HG02610 (cell line): ENCODE data around the gene P3H2.

Experiments used
- ATAC-seq: cut with Tn5 transposase; IDR thresholded peaks from one replicate; pipeline ENCODE4 v1.9.1; 2021; ENCODE audit warnings: mild to moderate bottlenecking, moderate library complexity; ENCODE audit not compliant: unreplicated experiment

The P3H2 gene

DNA sequence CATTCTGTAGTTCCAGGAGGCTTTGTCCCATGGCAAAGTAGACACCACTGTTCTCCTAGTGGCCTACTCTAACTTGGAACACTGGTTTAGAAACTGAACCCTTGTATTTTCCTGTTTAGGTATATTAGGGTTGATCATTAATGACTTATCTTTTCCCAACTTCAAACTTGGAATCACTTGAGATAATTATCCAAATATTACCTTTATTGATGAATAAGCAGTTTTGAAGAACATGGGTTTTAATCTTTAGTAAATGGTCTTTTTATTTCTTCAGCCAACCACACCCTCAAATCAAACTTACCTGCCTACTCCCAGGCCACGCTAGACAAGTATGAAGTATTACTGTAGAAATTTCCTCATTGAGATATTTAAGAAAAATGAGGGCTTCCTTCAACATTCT, 6.5 kb upstream of the P3H2 start:
- ATAC-seq: no peak

DNA sequence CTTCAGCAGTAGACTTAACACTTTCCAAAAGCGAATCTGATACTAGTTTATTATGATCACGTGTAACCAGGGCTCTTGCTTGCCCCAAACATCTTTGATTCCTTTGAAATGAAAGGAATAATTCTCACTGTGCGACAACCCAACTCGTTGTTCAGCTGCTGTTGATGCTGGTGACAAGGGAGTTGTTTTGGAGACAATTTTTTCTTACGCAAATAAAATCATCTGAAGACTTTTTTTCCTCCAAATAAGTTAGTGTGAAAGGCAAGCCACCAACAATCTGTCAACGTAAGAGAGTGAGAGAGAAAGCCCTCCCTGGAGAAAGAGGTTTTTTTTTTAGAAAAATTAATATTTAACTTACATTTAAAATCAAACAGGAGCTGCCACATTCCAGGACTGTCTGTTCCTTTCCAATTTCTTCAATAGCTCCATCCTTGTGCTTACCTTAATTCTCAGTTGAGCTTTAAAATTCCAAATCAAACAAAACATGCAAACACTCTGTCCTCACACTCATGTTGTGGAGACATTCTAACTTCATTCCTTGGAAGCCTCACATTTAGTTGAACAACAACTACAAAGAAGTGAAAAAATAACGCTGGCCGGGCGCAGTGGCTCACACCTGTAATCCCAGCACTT, 4.9 kb upstream of the P3H2 start:
- no peak for ATAC-seq

DNA sequence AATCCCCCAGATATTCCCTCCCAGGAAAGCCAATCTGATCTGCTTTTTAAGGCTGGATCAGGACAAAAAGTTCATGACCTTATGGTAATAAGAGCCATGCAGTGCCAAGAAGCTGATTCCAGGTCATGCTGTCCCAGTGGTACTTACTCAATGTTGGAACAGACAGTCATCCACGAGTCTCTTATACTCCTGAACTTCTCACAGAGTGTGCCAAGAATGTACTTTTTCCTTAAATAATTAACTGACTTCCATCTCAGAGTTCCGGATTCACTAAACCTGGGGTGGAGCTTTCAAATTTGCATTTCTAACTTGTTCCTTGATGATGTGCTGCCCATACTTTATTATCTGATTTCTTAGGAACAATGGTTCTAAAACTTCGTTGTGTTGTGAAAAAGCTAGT, 3.4 kb upstream of the P3H2 start:
- ATAC-seq: no peak

DNA sequence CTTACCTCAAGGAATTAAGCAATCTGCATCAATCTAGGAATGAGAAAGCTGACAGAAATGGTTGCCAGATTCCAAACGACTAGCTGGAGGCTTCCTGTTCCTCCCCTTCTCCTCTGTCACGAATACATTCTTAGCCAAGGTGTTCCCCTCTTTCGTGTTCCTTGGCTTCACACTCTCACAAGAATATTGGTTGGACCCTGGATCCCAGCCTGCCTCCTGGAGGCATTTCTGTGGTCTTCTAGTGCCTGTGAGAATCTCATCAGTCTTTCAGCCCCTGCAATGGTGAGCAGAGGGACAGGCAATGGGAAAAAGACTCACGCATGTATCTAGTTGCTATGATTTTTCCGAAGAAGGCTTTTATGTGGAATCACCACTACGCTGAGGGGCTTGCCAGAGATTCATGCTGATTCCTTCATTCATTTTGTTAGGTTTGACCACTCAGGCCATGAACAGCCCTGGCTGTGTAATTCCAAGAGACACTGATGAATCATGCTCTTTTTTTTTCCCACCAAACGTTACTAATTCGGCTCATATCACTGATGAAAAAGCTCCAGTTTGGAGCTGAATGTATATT, 1.6 kb upstream of the P3H2 start:
- ATAC-seq: no peak

DNA sequence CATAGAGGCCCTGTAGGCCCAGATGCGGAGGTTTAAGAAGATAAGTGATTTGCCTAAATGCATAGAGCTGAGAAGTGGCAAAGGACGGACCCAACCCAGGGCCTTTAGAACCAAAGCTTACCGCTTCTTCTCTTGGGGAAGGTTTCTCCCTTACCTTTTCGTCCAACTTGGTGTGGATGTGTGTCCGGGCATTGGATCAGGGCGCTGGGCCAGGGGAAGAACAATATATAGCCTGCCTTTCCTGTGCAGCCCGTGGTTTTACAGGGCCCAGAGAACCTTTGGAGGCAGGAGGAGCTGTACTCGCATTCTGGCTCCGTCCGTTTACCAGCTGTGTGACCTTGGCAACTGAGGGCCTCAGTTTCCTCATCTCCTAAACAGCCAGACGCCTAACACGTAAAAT, 686 bp upstream of the P3H2 start:
- no peak for ATAC-seq

DNA sequence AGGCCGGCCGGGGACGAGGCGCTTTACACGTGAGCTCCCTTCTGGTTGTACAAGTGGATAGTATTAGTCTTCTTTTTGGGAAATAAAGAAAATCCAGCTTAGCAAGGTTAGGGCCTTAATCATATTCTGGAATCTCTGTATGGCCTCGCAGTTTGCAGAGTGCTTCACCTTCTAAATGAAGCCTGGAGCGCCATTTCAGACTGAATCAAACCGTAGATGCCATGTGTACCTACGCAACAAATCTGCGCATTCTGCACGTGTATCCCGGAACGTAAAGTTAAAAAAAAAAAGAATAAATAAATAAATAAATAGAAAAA, 322 bp upstream of the P3H2 start:
- ATAC-seq: no peak

DNA sequence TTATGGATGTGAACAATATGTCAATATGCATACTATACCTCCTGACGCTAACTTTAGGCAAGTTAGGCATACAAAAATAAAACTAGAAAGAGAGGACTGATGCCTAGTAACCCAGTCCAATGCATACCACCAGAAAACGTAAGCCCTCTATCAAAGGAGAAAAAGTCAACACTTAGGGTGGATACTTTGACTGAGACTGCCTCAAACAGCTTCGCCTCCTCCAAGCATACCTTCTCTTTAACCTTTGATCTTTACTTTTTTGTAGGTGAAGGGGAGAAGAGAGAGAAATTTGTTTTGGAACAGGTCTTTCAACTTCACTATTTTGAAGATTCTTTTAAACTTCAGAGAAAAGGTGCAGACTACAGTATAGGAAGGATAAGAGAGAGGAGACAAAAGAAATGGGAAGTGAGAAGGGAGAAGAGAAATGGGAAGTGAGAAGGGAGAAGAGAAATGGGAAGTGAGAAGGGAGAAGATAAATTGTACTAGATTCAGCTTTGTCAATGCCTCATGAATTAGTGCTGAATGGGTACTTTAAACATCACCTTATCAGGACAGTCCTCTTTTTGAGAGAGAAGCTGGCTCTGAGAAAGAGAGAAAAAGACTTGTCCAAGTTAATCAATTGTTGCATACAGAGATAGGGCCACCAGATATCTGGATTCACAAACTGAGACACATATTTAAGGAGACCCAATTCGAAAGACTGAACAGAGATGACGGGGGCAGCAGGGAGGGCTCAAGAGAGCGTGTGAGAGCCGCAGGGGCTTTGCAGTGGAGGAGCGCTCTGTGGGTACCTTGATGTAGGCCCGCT, 1.0 kb downstream of the P3H2 start:
- peak; percentile 18 for ATAC-seq

DNA sequence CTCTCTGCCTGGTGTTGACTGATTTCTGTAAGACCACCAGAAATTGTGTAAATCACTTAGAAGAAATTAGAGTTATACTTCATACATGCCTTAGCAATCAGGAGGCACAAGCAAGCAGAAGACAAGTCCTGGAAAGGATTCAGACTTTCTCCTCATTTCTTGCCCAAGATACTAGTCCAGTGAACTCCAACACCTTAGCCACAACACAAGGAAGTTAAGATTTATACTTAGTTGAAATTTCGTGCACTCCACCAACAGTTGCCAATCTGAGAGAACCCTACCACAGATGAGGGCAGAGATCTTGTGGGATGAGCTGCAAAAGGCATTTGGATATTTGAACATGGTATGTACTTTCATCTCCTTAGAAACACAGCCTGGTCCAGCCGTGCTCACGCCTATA, 2.3 kb downstream of the P3H2 start:
- no peak for ATAC-seq

DNA sequence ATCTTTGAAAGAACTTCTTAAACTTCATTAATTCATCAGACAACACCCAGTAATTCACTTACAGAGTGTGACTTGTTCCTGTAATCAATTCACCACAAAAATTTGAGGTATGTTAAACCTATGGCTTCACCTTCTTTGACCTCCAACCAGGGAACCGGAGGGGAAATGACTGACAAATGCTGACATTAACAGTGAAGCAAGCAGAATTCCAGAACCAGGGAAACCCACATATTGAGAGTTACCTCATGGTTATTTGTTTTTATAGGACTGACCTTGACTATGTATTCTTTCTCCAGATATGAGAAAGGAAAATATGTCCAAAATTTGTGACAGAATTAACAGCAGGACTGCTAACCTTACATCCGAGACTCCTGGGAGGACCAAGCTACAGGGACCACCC, 2.7 kb downstream of the P3H2 start:
- no peak for ATAC-seq

DNA sequence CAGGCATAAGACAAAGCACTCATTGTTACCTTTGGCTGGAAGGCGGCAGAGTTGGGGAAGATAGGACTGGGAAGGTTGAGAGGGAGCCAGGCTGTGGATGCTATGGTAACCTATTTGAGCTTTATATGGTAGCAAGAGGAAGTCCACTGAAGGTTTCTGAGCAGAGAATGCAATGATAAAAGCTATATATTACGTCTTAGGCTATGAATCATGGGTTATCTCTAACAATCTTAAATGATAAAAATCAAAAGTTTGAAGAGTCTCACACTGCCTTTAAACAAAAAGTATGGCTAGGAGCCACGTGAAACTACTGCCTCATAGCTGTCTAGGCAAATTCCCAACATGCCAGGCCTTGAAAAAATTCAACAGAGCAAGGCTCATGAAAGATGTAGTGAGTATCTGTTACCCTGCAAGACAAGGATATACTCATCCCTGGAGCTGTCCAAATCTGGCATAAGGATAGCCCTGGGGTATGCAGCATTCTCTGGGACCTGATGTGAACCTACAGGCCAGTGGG, 4.1 kb downstream of the P3H2 start:
- no peak for ATAC-seq

DNA sequence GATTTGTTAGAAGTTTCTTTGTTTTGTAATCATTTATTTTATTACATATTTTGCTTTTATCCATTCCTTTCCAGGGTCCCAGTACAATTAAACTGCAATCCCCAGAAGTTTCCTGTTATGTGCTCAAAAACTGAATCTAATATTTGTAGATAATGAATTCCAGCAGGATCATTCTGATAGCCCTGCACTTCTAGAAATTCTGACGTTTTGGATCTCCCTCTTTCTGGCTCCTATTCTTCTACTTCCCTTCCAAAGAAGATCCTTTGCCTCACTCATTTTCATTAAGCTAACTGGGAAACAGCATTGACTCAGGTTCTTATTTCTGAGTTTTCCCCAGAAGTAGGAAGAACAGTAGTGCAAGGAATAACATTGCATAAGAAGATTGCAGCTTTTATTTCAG, 9.9 kb downstream of the P3H2 start:
- ATAC-seq: no peak

DNA sequence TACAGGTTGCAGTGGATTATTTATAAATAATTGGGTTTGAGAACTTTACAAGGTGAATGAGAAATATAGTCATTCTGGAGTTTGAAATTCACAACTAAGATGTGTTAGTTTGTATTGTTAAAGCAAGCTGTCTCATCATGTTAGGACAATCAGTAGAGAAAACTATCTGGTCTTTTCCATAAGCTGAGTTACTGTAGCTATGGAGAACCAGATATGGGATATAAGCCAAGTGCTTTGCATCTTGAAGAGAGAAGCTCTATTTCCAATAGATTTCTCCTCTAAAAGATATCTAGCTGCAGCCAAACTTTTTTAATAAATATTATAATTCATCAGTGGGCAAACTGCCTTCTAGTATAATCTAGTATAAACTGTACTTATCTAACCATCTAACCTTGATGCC, 11.3 kb downstream of the P3H2 start:
- no peak for ATAC-seq

DNA sequence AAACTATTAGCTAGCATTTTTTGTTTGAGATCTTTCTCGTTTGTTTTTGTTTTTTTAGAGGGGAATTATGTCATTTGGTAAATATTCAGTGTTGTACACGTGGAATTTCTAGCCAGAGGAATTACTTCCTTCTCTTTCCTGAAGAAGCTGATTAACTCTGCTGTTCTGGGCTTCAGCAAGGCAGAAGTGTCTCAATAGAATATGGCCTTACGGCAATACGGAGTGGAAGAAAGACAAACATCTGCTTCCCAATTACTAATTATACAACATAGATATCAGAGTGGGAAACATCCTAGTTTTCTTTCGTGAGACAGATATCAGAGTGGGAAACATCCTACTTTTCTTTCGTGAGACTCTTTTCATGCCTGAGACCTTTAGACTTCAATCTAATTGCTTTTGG, 11.9 kb downstream of the P3H2 start:
- ATAC-seq: no peak

DNA sequence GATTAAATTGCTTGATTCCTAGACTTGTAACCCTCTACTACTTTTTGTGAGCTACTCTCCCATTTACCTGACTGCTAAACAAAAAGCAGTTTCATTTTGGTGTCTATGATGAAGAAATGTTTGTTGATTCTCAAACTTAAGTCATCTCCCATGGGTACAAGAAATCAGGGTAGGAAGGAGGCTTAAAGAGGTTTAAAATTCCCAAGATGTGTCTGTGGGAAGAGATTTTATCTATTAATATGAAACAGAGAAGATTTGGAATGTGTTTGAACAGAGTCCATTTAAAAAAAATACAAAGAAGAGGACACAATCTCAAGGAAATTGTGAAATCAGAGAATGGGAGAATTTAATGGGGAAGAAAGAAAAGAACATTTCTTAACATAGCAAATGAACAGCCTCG, 14.8 kb downstream of the P3H2 start:
- ATAC-seq: no peak

DNA sequence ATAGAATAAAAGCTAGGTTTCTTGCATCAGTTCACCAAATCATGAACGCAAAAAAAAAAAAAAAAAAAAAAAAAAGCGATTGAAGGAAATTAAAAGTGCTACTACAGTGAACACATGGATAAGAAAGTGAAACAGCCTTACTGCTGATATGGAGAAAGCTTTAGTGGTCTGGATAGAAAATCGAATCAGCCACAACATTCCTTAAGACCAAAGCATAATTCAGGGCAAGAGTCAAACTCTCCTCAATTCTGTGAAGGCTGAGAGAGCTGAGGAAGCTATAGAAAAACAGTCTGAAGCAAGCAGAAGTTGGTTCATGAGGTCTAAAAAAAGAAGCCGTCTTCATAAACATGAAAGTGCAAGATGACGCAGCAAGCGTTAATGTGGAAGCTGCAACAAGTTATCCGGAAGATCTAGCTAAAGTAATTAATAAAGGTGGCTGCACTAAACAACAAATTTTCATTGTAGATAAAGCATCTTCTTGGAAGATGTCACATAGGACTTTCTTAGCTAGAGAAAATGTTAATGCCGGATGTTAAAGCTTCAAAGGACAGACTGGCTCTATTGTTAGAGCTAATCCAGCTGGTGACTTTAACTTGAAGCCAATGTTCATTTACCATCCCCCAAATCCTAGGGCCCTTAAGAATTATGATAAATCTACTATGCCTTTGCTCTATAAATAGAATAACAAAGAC, 19.2 kb downstream of the P3H2 start:
- ATAC-seq: peak; percentile 47

DNA sequence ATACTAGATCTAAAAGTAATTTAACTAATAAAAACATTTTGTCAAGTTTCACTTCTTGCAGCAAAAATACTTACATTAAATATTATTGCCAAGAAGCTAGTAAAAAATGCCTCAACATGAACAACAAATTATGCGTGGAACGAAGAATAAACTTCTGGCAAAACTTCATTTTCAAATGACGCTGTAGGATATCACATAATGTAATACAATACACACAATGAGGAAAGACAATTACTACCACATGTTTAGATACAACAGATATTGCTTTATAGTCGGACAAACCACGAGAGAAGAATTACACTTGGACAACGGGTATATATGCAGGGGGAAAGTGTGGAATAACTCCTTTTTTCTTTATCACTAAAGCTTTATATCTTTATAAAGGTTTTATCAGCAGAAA, 21.6 kb downstream of the P3H2 start:
- ATAC-seq: no peak

DNA sequence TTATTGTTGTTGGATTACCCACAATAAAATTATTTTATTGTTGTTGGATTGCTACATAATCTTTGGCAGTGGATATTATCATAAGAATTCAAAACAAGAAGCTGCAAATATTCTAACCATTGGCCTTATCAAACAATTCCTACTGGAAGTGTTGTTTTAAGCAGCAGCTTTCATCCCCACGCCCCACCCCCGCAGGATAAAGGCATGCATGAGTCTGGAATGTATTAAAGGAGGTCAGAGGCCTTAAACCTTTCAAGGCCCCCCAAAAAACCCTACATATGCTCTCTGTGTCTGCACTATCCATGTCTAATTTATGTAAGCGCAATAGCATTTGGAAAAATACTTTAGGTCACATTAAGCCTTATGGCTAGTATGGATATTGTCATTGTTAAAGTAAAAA, 23.1 kb downstream of the P3H2 start:
- ATAC-seq: no peak

DNA sequence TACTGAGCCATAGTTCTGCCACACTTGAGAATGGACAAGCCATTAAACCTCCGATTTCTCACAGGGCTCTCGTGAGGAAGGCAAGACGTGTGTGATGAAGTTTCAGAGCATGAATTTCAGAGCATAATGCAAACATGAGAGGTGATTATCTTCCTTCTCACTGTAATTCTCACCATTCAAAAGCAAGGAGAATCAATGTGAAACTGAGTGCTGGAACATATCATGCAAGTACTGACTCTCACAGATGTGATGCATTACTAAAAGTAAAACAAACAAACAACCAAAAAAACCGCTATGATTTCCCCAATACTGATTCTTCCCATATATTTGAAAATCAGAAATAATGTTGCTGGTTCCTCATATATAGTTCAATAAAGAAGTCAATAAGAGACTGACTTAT, 23.7 kb downstream of the P3H2 start:
- no peak for ATAC-seq

DNA sequence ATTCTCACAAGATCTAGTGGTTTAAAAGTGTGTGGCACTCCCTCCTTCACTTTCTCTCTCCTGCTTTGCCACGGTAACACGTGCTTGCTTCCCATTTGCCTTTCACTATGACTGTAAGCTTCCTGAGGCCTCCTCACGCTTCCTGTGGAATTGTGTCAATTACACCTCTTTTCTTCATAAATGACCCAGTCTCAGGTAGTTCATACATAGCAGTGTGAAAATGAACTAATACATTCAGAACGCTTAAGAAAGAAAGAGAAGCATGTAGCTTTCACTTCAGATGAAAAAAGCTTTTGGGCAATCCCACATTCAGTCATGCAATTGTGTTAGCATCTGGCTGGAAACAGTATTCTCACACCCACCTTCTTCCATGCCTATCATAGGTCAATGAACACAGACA, 24.4 kb downstream of the P3H2 start:
- peak; percentile 50 for ATAC-seq

DNA sequence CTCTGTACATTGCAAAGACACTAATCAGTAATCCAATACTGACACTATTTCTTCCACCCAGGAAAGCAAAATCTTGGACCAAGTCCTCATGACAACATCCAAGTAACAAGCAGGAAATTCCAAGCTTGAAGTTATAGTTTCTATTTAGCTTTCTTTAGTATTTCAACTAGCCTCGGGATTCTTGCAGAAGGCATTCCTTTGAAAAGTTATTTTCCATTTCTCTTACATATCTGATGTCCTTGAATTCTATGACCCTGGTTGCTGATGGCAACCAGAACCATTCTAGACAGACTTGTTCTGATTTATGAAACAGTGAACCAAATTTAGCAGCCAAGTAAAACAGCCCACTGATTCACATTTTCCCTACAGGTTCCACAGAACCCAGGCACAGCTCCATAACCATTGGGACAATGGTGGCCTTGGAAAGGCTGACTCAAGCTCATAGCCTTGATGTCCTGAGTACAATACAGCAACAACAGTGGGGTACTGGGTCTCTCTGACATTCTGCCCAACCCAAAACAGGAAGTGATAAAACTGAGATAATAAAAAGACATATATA, 26.5 kb downstream of the P3H2 start:
- ATAC-seq: no peak

DNA sequence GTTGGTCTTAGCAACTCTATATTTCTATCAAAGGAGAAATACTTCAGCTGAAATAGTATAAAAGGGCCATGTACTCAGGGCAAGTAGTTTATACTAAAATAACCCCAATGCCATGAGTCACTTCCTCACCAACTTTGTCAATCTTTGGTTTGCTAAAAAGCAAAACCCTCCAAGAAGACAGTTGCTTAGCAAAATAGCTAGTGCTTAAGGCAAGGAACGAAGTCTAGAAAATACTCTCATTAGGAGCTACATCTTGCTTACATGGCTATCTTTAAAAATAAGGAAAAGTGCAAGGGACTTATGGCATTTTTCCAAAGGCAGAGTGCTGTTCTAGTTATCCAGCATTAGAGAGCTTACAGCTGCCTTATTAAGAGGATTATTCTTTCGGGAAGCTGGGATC, 28.4 kb downstream of the P3H2 start:
- ATAC-seq: no peak

DNA sequence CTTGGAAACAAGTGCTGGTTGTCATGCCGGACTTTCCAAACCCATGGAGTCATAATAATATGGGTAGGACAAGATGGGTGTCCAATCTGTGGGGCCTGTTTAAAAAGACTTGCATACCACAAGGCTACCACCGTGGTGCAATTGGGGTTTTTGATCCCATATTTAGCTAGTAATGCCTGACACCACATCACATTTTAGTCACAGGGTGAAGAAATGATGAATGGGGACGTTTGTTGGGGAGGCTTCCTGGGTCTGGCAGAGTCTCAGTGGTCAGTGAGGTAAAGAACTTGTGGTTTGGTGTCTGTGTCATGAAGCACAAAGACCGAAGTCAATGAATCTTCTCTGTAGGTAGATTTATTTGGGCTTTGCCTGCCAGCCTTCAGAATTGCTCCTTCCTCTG, 31.0 kb downstream of the P3H2 start:
- peak; percentile 86 for ATAC-seq
